Right ventricle myocardium superior (tissue), 1 donor: Measurements from ENCODE around the gene SMPD2. TPM values are rescaled to one million over a fixed set of nuclear protein-coding genes. Genes with fewer than 3 reads are reported as not detected.
"Not testable (repeated sequence)": the region's sequence is repeated elsewhere in the genome, so short reads cannot be mapped to it uniquely, and the experiment has no call there.

ENCODE experiments used
- ATAC-seq: fragments of 200-7000 bp; cut with Tn5 transposase; one replicate; pipeline ENCODE4 v1.9.1; 2020; ENCODE audit warnings: mild to moderate bottlenecking; ENCODE audit not compliant: poor library complexity
- DNase-seq: peaks from one replicate; pipeline ENCODE4 v3.0.0-alpha.2; 2020
- intact Hi-C: fragments of 100-400 bp; cut with DNase I; formaldehyde crosslinking; loops from one replicate; pipeline ENCODE4 v1.11.2; 2022
- total RNA-seq: library from RNA; stranded (reverse); fragmentation: NEBNext Ultra II Directional; extraction: Animal tissue kit (Norgen Biotek cat#: 25700); gene quantifications from one replicate; pipeline ENCODE4 v1.2.1, GENCODE V29; 2021
- donor health status: DM: no; HTN: yes; CAD: no; lungs with severe emphysema.

The SMPD2 gene
- total RNA-seq, 1 donor from 2014 or later, result 4.1 TPM

DNA sequence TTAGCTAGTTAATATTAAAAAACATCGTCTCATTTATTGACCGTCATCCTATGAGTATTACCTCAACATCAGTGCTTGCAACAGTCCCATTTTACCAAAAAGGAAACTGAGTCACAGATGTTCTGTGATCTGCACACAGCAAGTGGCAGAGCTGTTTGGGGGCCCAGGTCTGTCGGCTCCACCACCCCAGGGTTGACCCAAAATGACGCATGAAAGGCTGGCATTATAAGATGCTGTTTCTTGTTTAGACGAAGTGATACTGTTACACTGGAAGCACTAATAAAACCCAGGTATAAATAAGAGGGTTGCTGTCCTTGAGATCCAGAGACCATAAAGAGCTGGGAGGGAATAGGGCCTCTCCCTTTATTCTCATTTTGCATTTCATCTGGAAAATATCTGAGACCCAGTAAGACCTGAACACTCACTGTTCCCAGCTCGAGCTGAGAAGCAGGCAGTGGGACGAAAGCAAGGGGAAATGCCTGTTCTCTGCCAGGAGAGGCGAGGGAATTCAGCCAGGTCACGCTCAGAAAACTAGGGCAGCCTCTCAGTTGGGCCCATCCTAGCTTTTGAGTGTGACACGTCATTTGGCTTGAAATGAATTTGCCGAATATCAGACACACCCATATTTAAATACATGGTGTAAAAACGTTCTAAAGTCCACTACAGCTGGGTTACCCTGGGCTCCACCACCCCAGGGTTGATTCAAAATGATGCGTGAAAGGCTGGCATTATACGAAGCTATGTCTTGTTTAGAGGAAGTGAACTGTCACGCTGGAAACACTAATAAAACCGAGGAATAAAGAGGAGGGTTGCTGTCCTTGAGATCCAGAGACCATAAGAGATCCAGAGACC is 16.4 kb downstream of the SMPD2 start:
- DNase-seq, result peak; percentile 72
- ATAC-seq, result peak; percentile 49
- intact Hi-C loops, result no loop called here

DNA sequence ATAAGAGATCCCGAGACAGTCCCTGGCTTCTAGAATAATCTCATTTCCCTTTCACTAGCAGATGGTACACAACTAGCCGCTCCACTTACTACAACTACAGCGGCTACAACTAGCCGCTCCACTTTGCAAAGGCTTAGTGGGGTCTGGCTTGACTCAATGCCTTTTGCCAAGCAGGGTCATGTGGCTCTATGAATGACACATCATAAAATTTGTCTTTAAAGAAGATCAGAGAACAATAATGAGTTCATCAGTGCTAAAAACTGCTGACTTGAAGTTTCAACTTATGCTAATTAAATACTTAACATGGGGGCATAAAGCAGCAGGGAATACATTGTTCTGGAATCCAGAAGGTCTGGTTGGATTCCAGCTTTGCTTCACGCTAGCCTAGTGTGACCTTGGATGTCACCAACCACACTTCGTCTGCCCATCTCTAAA is 17.1 kb downstream of the SMPD2 start:
- DNase-seq (no peak), ATAC-seq (no peak)
- intact Hi-C loops, result no loop called here

DNA sequence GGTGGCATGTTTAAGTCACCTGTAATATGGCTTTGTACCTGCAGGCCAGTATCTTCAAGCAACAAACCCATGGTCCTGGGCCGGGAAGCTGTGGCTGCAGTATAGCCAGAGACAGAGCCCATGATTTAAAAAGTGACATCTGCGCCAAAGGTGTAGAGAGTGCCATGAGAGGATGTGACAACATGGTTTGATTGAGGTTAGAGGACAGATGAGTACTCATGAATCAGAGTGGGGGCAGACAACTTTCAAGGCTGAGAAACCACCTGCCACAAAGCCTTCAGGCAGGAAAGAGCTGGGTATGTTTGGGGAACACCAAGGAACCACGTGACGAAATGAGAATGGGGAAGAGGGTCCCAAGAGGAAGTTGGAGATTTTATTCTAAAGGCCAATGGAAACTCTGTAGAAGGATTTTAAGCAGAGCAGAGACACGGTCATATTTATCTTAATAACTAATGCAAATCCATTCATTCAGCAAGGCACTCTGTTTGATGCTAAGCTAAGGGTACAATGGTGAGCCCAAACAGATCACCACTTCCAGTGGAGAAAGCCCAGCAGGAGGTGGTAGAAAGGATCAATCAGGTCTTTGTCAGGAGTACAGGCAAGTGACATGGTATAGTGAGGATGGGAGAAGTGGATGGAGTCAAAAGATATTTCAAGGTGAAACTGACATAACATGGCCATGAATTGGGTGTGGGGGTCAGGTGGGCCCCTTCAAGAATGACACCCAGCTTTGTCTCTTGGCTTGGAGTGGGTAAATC is 18.4 kb downstream of the SMPD2 start:
- DNase-seq (no peak), ATAC-seq (no peak)
- intact Hi-C loops, result no loop called here

GRCh38 chr6:109460161-109460829 is 19.8 kb downstream of the SMPD2 start:
- intact Hi-C loops, result no loop called here
- DNase-seq (no peak), ATAC-seq (no peak)

DNA sequence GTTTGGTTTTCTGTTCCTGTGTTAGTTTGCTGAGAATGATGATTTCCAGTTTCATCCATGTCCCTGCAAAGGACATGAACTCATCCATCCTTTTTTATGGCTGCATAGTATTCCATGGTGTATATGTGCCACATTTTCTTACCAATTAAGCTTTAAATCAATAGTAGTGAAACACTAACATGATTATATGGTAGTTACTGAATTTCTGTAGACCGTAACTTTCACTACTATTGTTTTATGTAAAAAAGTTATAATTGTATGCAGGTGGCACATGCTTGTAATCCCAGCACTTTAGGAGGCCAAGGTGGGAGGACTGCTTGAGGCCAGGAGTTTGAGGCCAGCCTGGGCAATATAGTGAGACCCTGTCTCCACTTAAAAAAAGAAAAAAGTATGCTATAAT is 20.7 kb downstream of the SMPD2 start:
- ATAC-seq, intact Hi-C loops, DNase-seq: not testable (repeated sequence)

GRCh38 chr6:109461733-109462526 is 21.4 kb downstream of the SMPD2 start:
- intact Hi-C loops, result no loop called here
- no peak for ATAC-seq
- DNase-seq, result no peak

GRCh38 chr6:109465772-109466171 is 25.2 kb downstream of the SMPD2 start:
- ATAC-seq, result peak; percentile 66
- no peak for DNase-seq
- intact Hi-C loops, result no loop called here

DNA sequence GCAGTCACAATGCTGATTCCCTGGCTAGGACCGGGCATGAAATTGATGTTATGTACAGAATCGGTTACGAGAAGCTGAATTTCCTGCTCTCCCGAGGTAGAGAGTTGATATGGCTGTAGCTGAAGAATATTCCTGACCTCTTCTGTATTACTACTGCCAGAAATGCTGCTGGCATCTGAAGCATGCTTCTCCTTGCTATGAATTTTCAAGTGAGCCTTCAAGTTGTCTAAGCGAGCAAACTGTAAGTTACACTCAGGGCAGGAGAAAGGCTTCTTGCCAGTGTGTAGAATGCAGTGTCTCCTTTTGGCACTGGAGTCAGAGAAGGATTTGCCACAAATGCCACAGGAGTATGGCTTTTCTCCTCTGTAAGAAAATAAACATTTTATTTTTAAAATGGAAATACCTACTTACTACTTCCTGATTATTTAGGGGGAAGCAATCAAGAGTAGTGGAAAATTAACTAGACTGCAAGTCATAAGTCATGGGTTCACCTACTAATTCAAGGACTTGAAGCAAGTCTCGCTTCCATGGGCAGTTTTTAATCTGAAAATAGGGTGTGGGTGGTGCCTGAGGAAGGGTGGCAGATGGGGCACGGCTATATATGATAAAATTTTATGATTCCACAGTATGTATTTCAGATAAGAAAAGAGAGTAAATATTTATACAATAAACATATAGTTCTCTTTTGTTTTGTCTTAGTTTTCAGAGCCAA is 25.8 kb downstream of the SMPD2 start:
- ATAC-seq (peak; percentile 22), DNase-seq (no peak)
- intact Hi-C loops, result no loop called here

DNA sequence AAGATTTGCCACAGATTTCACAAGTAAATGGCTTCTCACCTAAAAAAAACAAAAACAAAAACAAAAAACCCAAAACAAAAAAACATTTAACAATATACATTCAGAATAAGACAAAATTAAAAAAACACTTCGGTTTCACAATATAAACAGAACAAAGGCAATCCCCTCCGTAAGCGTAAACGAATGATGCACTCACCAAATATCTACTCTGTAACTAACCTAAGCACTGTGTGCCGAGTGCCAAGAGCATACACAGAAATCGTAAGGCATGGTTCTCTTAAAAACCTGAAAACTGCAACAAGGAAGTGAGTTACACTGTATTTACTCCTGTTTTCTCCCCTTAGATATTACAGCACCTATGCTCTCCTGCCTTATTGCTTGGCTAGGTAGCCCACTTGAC is 27.2 kb downstream of the SMPD2 start:
- ATAC-seq (no peak), DNase-seq (no peak)
- intact Hi-C loops, result no loop called here

GRCh38 chr6:109469591-109470189 is 29.2 kb downstream of the SMPD2 start:
- intact Hi-C loops, result no loop called here
- DNase-seq (no peak), ATAC-seq (no peak)

GRCh38 chr6:109471105-109471810 is 30.7 kb downstream of the SMPD2 start:
- DNase-seq, result no peak
- intact Hi-C loops, result no loop called here
- ATAC-seq, result no peak

- DNase-seq, result no peak
- no peak for ATAC-seq
- intact Hi-C loops, result no loop called here
Measured at GRCh38 chr6:109472132-109472995, 31.8 kb downstream of the SMPD2 start.

GRCh38 chr6:109473120-109473519 is 32.6 kb downstream of the SMPD2 start:
- intact Hi-C loops, result no loop called here
- no peak for ATAC-seq
- DNase-seq, result no peak

GRCh38 chr6:109474995-109475394 is 34.5 kb downstream of the SMPD2 start:
- ATAC-seq (no peak), DNase-seq (no peak)

DNA sequence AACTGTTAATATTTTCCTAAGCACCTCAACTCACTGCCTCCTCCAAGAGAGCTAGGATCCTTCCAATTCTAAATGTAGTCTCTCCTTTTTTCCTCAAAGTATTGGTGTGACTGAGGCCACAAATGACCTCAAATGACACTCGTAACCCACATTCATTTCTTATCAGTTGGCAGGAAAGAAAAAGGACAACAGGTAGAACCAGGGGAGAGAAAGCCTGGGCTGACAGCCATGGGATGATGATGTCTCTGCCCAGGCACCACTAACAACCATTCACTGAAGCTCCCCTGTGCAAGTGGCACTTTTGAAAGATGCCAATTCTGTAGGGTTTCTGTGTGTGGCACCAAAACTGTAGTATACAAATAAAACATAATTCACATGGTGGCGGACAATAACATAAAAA is 35.1 kb downstream of the SMPD2 start:
- intact Hi-C loops, result no loop called here
- ATAC-seq, result no peak

More at GRCh38 chr6:109474995-109475394, 34.5 kb downstream of the SMPD2 start:
- intact Hi-C loops, result no loop called here

GRCh38 chr6:109477184-109477583 is 36.7 kb downstream of the SMPD2 start:
- no peak for DNase-seq
- intact Hi-C loops, result no loop called here
- no peak for ATAC-seq

More for the DNA sequence above, 35.1 kb downstream of the SMPD2 start:
- no peak for DNase-seq
